ENCODE data around the gene NOTCH2NLA.
"Not testable (repeated sequence)": the region's sequence is repeated elsewhere in the genome, so short reads cannot be mapped to it uniquely, and the experiment has no call there.

NOTCH2NLA gene

GRCh38 chr1:146144465-146144864 is 84.4 kb downstream of the NOTCH2NLA start, which contains the start of gene NBPF10:
TSS of gene NBPF10 (minus strand) at chr1:146144804. CDS start at chr1:146144769, 35 bp downstream.
- not testable (repeated sequence) for DNase-seq
